ENCODE data around the gene CLEC10A. TPM values are rescaled to one million over a fixed set of nuclear protein-coding genes. Genes with fewer than 3 reads are reported as not detected.

The CLEC10A gene
- total RNA-seq, 1 donor from 2014 or later = 2.9 TPM

DNA sequence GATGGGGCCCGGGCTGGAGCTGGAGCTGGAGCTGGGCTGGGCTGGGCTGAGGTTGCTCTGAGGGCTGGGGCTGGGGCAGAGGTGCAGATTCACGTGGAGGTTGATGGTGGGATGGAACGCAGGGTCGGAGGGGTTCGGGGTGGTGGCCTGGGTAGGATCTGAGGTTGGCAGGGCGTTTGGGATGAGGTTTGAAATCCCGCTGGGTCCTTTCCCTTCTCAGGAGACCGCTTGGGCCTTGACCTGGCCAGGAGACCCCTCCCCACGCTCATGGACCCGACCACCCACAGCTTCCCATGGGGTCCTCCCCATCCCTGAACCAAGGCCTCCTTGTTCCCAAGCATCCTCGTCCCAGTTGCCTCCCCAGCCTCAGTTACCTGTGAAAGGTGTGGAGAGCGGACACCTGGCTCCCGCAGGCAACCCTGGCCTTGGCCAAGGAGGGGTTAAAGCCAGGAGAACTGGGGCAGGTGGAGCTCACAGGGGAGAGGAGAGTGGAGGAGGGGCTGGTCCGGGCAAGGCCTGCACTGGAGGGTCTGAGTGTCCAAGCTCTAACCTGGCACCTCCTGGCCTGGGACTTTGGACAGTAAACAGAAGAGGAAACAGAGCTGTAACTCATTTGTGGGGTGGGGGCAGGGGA, 34.3 kb upstream of the CLEC10A start, which contains the start of gene ASGR2:
Gene ASGR2, minus strand, starts transcription at position 582 of the 634 bp plus-strand sequence. CDS start 582 bp downstream, outside the sequence.
- DNase-seq = no peak
- H3K4me1 ChIP-seq = no peaks in the 10 kb centered on the region
- intact Hi-C loops (cut with micrococcal nuclease) = no loop called here
- H3K4me3 ChIP-seq = no peak within 1 kb of the TSS
- H3K27ac ChIP-seq (replicated peaks) = no peak within 1 kb of the TSS
- H3K36me3 ChIP-seq = no peaks in the 10 kb centered on the region
- H3K9me3 ChIP-seq (replicated peaks) = no peaks in the 10 kb centered on the region
- peaks cover 45% of the 10 kb centered on the region for H3K27me3 ChIP-seq (ENCODE audit: low read depth)
- no peak for TF ChIP-seq CTCF (IDR thresholded peaks at IDR 0.05; ENCODE audit: borderline replicate concordance)

DNA sequence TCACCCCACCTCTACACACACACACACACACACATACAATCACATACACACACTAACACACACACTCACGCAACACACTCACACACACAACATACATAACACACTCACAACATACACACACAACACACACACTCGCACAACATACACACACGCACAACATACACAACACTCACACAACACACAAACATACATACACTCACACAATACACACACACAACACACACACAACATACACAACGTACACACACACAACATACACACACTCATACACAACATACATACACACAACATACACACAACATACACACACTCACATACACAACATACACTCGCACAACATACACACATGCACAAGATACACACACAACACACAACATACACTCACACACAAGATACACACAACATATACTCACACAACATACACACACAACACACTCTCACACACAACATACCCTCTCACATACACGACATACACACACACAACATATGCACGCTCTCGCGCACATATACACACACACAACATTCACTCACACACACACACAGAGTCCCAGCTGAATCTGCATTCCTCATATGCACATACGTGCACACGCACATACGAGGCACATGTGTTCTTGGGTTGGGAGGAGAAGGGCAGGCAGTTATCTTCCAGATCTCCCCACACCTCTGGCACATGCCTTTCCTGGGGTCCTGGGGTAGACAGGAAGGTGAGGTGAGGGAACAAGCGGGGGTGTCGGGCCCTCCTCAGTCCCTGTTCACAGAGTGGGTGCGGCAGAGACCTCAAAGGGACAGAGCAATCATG, 33.4 kb upstream of the CLEC10A start:
- H3K27ac ChIP-seq (replicated peaks) = no peak overlapping the region
- H3K4me1 ChIP-seq = no peaks in the 10 kb centered on the region
- no peaks in the 10 kb centered on the region for H3K36me3 ChIP-seq
- no peaks in the 10 kb centered on the region for H3K9me3 ChIP-seq (replicated peaks)
- intact Hi-C loops (cut with micrococcal nuclease) = no loop called here
- DNase-seq = no peak
- peaks cover 49% of the 10 kb centered on the region for H3K27me3 ChIP-seq (ENCODE audit: low read depth)
- H3K4me3 ChIP-seq = no peak overlapping the region
- TF ChIP-seq CTCF (IDR thresholded peaks at IDR 0.05; ENCODE audit: borderline replicate concordance) = no peak

GRCh38 chr17:7112510-7113108, 32.6 kb upstream of the CLEC10A start:
- peaks cover 58% of the 10 kb centered on the region for H3K27me3 ChIP-seq (ENCODE audit: low read depth)
- no peak overlapping the region for H3K27ac ChIP-seq (replicated peaks)
- no peak for TF ChIP-seq CTCF (IDR thresholded peaks at IDR 0.05; ENCODE audit: borderline replicate concordance)
- no peaks in the 10 kb centered on the region for H3K4me1 ChIP-seq
- no peaks in the 10 kb centered on the region for H3K9me3 ChIP-seq (replicated peaks)
- no peak for DNase-seq
- H3K4me3 ChIP-seq = no peak overlapping the region
- intact Hi-C loops (cut with micrococcal nuclease) = no loop called here
- no peaks in the 10 kb centered on the region for H3K36me3 ChIP-seq

DNA sequence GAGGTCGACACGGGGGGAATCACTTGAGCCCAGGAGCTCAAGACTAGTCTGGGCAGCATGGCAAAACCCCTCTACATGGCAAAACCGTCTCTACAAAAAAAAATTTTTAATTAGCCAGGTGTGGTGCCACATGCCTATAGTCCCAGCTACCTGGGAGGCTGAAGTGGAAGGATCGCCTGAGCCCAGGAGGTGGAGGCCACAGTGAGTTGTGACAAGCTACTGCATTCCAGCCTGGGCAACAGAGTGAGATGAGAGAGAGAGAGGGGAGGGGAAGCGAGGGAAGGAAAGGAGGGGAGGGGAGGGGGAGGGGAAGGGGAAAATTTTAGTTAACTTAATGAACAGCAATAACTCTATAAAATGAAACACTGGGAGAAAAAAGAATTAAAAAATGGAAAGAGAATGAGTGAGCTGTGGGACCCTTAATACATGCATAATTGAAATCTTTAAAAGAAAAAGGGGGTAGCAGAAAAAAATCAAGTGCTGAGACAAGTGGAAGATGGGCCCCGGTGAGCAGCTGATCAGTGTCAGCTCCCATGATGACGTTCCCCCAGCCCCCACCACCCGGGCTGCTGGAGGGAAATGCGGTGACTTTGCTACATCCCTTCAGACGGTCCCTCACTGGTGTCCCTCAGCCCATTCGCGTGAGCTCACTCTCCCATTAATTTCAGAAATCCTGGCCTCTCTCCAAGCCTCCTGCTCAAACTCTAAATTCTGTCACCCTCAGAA, 31.9 kb upstream of the CLEC10A start:
- intact Hi-C loops (cut with micrococcal nuclease) = no loop called here
- H3K9me3 ChIP-seq (replicated peaks) = no peaks in the 10 kb centered on the region
- no peaks in the 10 kb centered on the region for H3K36me3 ChIP-seq
- no peak overlapping the region for H3K4me3 ChIP-seq
- DNase-seq = no peak
- TF ChIP-seq CTCF (IDR thresholded peaks at IDR 0.05; ENCODE audit: borderline replicate concordance) = no peak
- H3K27me3 ChIP-seq (ENCODE audit: low read depth) = peaks cover 62% of the 10 kb centered on the region
- no peak overlapping the region for H3K27ac ChIP-seq (replicated peaks)
- no peaks in the 10 kb centered on the region for H3K4me1 ChIP-seq

- TF ChIP-seq CTCF (IDR thresholded peaks at IDR 0.05; ENCODE audit: borderline replicate concordance) = no peak
- no peaks in the 10 kb centered on the region for H3K9me3 ChIP-seq (replicated peaks)
- H3K27me3 ChIP-seq (ENCODE audit: low read depth) = peaks cover 74% of the 10 kb centered on the region
- no peaks in the 10 kb centered on the region for H3K36me3 ChIP-seq
- DNase-seq = no peak
- H3K4me1 ChIP-seq = no peaks in the 10 kb centered on the region
- H3K4me3 ChIP-seq = no peak overlapping the region
- intact Hi-C loops (cut with micrococcal nuclease) = no loop called here
- no peak overlapping the region for H3K27ac ChIP-seq (replicated peaks)
Measured at GRCh38 chr17:7110617-7111306, 30.7 kb upstream of the CLEC10A start.
